K562 (cell line): ENCODE results near the gene HOXB13.

Source experiments
- ADNP ChIP-seq: fragments of 200-800 bp; sonication (Bioruptor generic); IDR thresholded peaks from 2 replicates; pipeline ENCODE4 v1.6.1; 2016; ENCODE audit warnings: missing genetic modification characterization, missing compliant biosample characterization
- ATF7 ChIP-seq: fragments of 450-650 bp; IDR thresholded peaks from 2 replicates; pipeline ENCODE4 v1.7.1; 2014; ENCODE audit warnings: mild to moderate bottlenecking, moderate library complexity
- BHLHE40 ChIP-seq: IDR thresholded peaks from 2 replicates; pipeline ENCODE4 v1.6.1; 2011; ENCODE audit warnings: low read length, improper control_type of control experiment
- EGR1 ChIP-seq: fragments of 450-650 bp; conservative IDR thresholded peaks from 2 replicates; pipeline ENCODE4 v1.6.1; 2017; ENCODE audit warnings: mild to moderate bottlenecking
- EZH2 ChIP-seq: IDR thresholded peaks from 2 replicates; pipeline ENCODE4 v1.6.1; 2012; ENCODE audit warnings: low read depth, mild to moderate bottlenecking, inconsistent platforms, low read length, borderline replicate concordance
- RAD21 ChIP-seq, 2 experiments: fragments of 250-450 bp in 1 of 2; fragments of 450-650 bp in 1 of 2; sonication (Bioruptor Pico) in 1 of 2; formaldehyde crosslinking in 1 of 2; IDR thresholded peaks in 1 of 2; conservative IDR thresholded peaks in 1 of 2; 2 replicates each; pipeline versions ENCODE4 v1.4.0 to v1.8.0; 2020 to 2022; ENCODE audit warnings: mild to moderate bottlenecking in 2 of 2, moderate library complexity in 1 of 2
- ZNF184 ChIP-seq: sonication (generic); formaldehyde crosslinking; IDR thresholded peaks from 2 replicates; pipeline ENCODE4 v1.5.0; 2020; ENCODE audit warnings: missing genetic modification reagents
- TF ChIP-seq, protein P1 (sequence below), 3 experiments: IDR thresholded peaks in 2 of 3; conservative IDR thresholded peaks in 1 of 3; 2 replicates each; pipeline ENCODE4 v1.5.1; 2011 to 2012; ENCODE audit warnings: low read length in 3 of 3, mild to moderate bottlenecking in 3 of 3, control low read depth in 2 of 3, improper control_type of control experiment in 1 of 3, inconsistent platforms in 1 of 3, low read depth in 1 of 3, mixed read lengths in 1 of 3, moderate library complexity in 1 of 3; ENCODE audit not compliant: insufficient read depth in 2 of 3
- TF ChIP-seq, protein P2 (sequence below): sonication (generic); formaldehyde crosslinking; IDR thresholded peaks from 2 replicates; pipeline ENCODE4 v1.8.0; 2022; ENCODE audit warnings: mild to moderate bottlenecking, low read depth, missing genetic modification reagents
- TF ChIP-seq, protein P3 (sequence below): sonication (generic); formaldehyde crosslinking; IDR thresholded peaks from 2 replicates; pipeline ENCODE4 v1.8.0; 2023; ENCODE audit warnings: mild to moderate bottlenecking, missing genetic modification reagents
- TF ChIP-seq, protein P4 (sequence below): fragments of 450-650 bp; IDR thresholded peaks from 2 replicates; pipeline ENCODE4 v1.6.1; 2016

GRCh38 chr17:48723423-48724250 is 4.9 kb downstream of the HOXB13 start:
- TF ChIP-seq BHLHE40 (no peak), ATF7 (no peak), EGR1 (no peak), RAD21 (CRISPR knock-in tag; conservative IDR thresholded peaks at IDR 0.05 in 1 of 2, IDR thresholded peaks at IDR 0.05 in 1 of 2) (no peak), ZNF184 (no peak), EZH2 (no peak), ADNP (tag) (no peak)
- TF ChIP-seq, protein P1, sequence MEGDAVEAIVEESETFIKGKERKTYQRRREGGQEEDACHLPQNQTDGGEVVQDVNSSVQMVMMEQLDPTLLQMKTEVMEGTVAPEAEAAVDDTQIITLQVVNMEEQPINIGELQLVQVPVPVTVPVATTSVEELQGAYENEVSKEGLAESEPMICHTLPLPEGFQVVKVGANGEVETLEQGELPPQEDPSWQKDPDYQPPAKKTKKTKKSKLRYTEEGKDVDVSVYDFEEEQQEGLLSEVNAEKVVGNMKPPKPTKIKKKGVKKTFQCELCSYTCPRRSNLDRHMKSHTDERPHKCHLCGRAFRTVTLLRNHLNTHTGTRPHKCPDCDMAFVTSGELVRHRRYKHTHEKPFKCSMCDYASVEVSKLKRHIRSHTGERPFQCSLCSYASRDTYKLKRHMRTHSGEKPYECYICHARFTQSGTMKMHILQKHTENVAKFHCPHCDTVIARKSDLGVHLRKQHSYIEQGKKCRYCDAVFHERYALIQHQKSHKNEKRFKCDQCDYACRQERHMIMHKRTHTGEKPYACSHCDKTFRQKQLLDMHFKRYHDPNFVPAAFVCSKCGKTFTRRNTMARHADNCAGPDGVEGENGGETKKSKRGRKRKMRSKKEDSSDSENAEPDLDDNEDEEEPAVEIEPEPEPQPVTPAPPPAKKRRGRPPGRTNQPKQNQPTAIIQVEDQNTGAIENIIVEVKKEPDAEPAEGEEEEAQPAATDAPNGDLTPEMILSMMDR (IDR thresholded peaks at IDR 0.05 in 2 of 3, conservative IDR thresholded peaks at IDR 0.05 in 1 of 3; ENCODE audit: insufficient read depth in 2 of 3, low read depth in 1 of 3, low read length in 3 of 3): no peak
- TF ChIP-seq, protein P2, sequence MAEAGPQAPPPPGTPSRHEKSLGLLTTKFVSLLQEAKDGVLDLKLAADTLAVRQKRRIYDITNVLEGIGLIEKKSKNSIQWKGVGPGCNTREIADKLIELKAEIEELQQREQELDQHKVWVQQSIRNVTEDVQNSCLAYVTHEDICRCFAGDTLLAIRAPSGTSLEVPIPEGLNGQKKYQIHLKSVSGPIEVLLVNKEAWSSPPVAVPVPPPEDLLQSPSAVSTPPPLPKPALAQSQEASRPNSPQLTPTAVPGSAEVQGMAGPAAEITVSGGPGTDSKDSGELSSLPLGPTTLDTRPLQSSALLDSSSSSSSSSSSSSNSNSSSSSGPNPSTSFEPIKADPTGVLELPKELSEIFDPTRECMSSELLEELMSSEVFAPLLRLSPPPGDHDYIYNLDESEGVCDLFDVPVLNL: no peak
- TF ChIP-seq, protein P3, sequence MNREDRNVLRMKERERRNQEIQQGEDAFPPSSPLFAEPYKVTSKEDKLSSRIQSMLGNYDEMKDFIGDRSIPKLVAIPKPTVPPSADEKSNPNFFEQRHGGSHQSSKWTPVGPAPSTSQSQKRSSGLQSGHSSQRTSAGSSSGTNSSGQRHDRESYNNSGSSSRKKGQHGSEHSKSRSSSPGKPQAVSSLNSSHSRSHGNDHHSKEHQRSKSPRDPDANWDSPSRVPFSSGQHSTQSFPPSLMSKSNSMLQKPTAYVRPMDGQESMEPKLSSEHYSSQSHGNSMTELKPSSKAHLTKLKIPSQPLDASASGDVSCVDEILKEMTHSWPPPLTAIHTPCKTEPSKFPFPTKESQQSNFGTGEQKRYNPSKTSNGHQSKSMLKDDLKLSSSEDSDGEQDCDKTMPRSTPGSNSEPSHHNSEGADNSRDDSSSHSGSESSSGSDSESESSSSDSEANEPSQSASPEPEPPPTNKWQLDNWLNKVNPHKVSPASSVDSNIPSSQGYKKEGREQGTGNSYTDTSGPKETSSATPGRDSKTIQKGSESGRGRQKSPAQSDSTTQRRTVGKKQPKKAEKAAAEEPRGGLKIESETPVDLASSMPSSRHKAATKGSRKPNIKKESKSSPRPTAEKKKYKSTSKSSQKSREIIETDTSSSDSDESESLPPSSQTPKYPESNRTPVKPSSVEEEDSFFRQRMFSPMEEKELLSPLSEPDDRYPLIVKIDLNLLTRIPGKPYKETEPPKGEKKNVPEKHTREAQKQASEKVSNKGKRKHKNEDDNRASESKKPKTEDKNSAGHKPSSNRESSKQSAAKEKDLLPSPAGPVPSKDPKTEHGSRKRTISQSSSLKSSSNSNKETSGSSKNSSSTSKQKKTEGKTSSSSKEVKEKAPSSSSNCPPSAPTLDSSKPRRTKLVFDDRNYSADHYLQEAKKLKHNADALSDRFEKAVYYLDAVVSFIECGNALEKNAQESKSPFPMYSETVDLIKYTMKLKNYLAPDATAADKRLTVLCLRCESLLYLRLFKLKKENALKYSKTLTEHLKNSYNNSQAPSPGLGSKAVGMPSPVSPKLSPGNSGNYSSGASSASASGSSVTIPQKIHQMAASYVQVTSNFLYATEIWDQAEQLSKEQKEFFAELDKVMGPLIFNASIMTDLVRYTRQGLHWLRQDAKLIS (CRISPR knock-in tag): no peak
- TF ChIP-seq, protein P4, sequence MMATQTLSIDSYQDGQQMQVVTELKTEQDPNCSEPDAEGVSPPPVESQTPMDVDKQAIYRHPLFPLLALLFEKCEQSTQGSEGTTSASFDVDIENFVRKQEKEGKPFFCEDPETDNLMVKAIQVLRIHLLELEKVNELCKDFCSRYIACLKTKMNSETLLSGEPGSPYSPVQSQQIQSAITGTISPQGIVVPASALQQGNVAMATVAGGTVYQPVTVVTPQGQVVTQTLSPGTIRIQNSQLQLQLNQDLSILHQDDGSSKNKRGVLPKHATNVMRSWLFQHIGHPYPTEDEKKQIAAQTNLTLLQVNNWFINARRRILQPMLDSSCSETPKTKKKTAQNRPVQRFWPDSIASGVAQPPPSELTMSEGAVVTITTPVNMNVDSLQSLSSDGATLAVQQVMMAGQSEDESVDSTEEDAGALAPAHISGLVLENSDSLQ: no peak
